ENCODE results near the gene UBA52.

GRCh38 chr19:18609717-18610051 is 38.0 kb downstream of the UBA52 start:
- TF ChIP-seq CTCF (IDR thresholded peaks at IDR 0.05; ENCODE audit: low read length): no peak
- no peak for TF ChIP-seq EZH2 (optimal IDR thresholded peaks at IDR 0.05; ENCODE audit: low read depth, low read length)

Data from MM.1S (cell line).